SK-N-SH treated with all-trans-retinoic acid at 6 μM for 48 hours (cell line): ENCODE data around the gene SNHG17.

Experiments
- ATAC-seq: fragments of 200-7000 bp; cut with Tn5 transposase; 3 replicates; pipeline ENCODE4 v1.9.1; 2020; ENCODE audit warnings: mild to moderate bottlenecking, moderate library complexity
- BACH2 ChIP-seq: fragments of 250-450 bp; sonication (Bioruptor Pico); IDR thresholded peaks from 2 replicates; pipeline ENCODE4 v1.9.0; 2021; ENCODE audit warnings: mild to moderate bottlenecking, borderline replicate concordance
- CSDC2 ChIP-seq: fragments of 250-450 bp; sonication (Bioruptor Pico); IDR thresholded peaks from 2 replicates; pipeline ENCODE4 v1.5.0; 2020; ENCODE audit warnings: mild to moderate bottlenecking, moderate library complexity
- CSRNP3 ChIP-seq: fragments of 250-450 bp; sonication (Bioruptor Pico); IDR thresholded peaks from 2 replicates; pipeline ENCODE4 v1.5.1; 2021; ENCODE audit warnings: mild to moderate bottlenecking, moderate library complexity
- ESRRG ChIP-seq: fragments of 250-450 bp; sonication (Bioruptor Pico); IDR thresholded peaks from 2 replicates; pipeline ENCODE4 v1.6.1; 2021; ENCODE audit warnings: mild to moderate bottlenecking
- GLIS3 ChIP-seq: fragments of 250-450 bp; sonication (Bioruptor Pico); IDR thresholded peaks from 2 replicates; pipeline ENCODE4 v1.5.0; 2020; ENCODE audit warnings: mild to moderate bottlenecking, moderate library complexity
- ISL1 ChIP-seq: fragments of 250-450 bp; sonication (Bioruptor Pico); IDR thresholded peaks from 2 replicates; pipeline ENCODE4 v2.1.2; 2022; ENCODE audit warnings: mild to moderate bottlenecking, moderate library complexity
- OSR1 ChIP-seq: fragments of 250-450 bp; sonication (Bioruptor Pico); IDR thresholded peaks from 2 replicates; pipeline ENCODE4 v1.8.0; 2022; ENCODE audit warnings: moderate library complexity, mild to moderate bottlenecking, inconsistent platforms
- PATZ1 ChIP-seq: fragments of 250-450 bp; sonication (Bioruptor Pico); IDR thresholded peaks from 2 replicates; pipeline ENCODE4 v1.8.0; 2020; ENCODE audit warnings: mild to moderate bottlenecking, moderate library complexity, borderline replicate concordance
- RARB ChIP-seq: fragments of 250-450 bp; sonication (Bioruptor Pico); IDR thresholded peaks from 2 replicates; pipeline ENCODE4 v1.8.0; 2021; ENCODE audit warnings: mild to moderate bottlenecking, moderate library complexity
- SNAI2 ChIP-seq: fragments of 250-450 bp; sonication (Bioruptor Pico); IDR thresholded peaks from 2 replicates; pipeline ENCODE4 v1.5.0; 2020; ENCODE audit warnings: mild to moderate bottlenecking, moderate library complexity
- TCF4 ChIP-seq: fragments of 250-450 bp; sonication (Bioruptor Pico); IDR thresholded peaks from 2 replicates; pipeline ENCODE4 v1.8.0; 2021; ENCODE audit warnings: mild to moderate bottlenecking, moderate library complexity, borderline replicate concordance
- TOX ChIP-seq: fragments of 250-450 bp; sonication (Bioruptor Pico); IDR thresholded peaks from 2 replicates; pipeline ENCODE4 v1.8.0; 2021; ENCODE audit warnings: mild to moderate bottlenecking, moderate library complexity, borderline replicate concordance
- TSHZ2 ChIP-seq: fragments of 250-450 bp; sonication (Bioruptor Pico); IDR thresholded peaks from 2 replicates; pipeline ENCODE4 v1.5.0; 2020; ENCODE audit warnings: mild to moderate bottlenecking, moderate library complexity
- ZC3H10 ChIP-seq: fragments of 250-450 bp; sonication (Bioruptor Pico); IDR thresholded peaks from 2 replicates; pipeline ENCODE4 v1.5.1; 2021; ENCODE audit warnings: mild to moderate bottlenecking, moderate library complexity
- ZFP3 ChIP-seq: fragments of 250-450 bp; sonication (Bioruptor Pico); IDR thresholded peaks from 2 replicates; pipeline ENCODE4 v1.5.0; 2020; ENCODE audit warnings: mild to moderate bottlenecking, moderate library complexity
- ZFP30 ChIP-seq: fragments of 450-650 bp; formaldehyde crosslinking; IDR thresholded peaks from 2 replicates; pipeline ENCODE4 v1.5.0; 2022; ENCODE audit warnings: mild to moderate bottlenecking, moderate library complexity
- ZNF565 ChIP-seq: fragments of 450-650 bp; formaldehyde crosslinking; conservative IDR thresholded peaks from 2 replicates; pipeline ENCODE4 v1.5.0; 2020; ENCODE audit warnings: low read depth, mild to moderate bottlenecking, moderate library complexity
- ZNF70 ChIP-seq: fragments of 450-650 bp; formaldehyde crosslinking; IDR thresholded peaks from 2 replicates; pipeline ENCODE4 v1.5.0; 2020; ENCODE audit warnings: mild to moderate bottlenecking, moderate library complexity
- TF ChIP-seq, protein P1 (sequence below): fragments of 250-450 bp; sonication (Bioruptor Pico); IDR thresholded peaks from 2 replicates; pipeline ENCODE4 v1.8.0; 2021; ENCODE audit warnings: low read depth, mild to moderate bottlenecking, moderate library complexity, borderline replicate concordance
- TF ChIP-seq, protein P2 (sequence below): fragments of 250-450 bp; sonication (Bioruptor Pico); IDR thresholded peaks from 2 replicates; pipeline ENCODE4 v1.5.1; 2020; ENCODE audit warnings: low read depth, mild to moderate bottlenecking, moderate library complexity

SNHG17 gene

GRCh38 chr20:38446441-38447209, 11.5 kb upstream of the SNHG17 start:
- peak; percentile 96 for ATAC-seq
- TF ChIP-seq ZFP30 (CRISPR knock-in tag) (no peak; the same call in 1 of the 2 replicates), TSHZ2 (CRISPR knock-in tag) (0 out of 2 replicates have a peak, but pooled peaks have one; percentile 60), ESRRG (no peak)
- TF ChIP-seq, protein P1, sequence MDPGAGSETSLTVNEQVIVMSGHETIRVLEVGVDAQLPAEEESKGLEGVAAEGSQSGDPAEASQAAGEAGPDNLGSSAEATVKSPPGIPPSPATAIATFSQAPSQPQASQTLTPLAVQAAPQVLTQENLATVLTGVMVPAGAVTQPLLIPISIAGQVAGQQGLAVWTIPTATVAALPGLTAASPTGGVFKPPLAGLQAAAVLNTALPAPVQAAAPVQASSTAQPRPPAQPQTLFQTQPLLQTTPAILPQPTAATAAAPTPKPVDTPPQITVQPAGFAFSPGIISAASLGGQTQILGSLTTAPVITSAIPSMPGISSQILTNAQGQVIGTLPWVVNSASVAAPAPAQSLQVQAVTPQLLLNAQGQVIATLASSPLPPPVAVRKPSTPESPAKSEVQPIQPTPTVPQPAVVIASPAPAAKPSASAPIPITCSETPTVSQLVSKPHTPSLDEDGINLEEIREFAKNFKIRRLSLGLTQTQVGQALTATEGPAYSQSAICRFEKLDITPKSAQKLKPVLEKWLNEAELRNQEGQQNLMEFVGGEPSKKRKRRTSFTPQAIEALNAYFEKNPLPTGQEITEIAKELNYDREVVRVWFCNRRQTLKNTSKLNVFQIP (CRISPR knock-in tag) = 0 out of 2 replicates have a peak, but pooled peaks have one; percentile 69

GRCh38 chr20:38445901-38446425, 10.8 kb upstream of the SNHG17 start:
- TF ChIP-seq GLIS3 (CRISPR knock-in tag) = no peak
- no peak for TF ChIP-seq ZFP3 (CRISPR knock-in tag)
- no peak for TF ChIP-seq RARB
- TF ChIP-seq, protein P1 (CRISPR knock-in tag) = no peak
- TF ChIP-seq ISL1 (CRISPR knock-in tag) = no peak
- no peak for TF ChIP-seq CSRNP3 (CRISPR knock-in tag)
- TF ChIP-seq SNAI2 (CRISPR knock-in tag) = no peak
- TF ChIP-seq ESRRG = no peak
- TF ChIP-seq OSR1 = no peak
- no peak for TF ChIP-seq PATZ1 (CRISPR knock-in tag)
- TF ChIP-seq ZNF70 (CRISPR knock-in tag) = no peak
- TF ChIP-seq BACH2 (CRISPR knock-in tag) = no peak
- peak; percentile 3; the same call in 1 of the 3 replicates for ATAC-seq

DNA sequence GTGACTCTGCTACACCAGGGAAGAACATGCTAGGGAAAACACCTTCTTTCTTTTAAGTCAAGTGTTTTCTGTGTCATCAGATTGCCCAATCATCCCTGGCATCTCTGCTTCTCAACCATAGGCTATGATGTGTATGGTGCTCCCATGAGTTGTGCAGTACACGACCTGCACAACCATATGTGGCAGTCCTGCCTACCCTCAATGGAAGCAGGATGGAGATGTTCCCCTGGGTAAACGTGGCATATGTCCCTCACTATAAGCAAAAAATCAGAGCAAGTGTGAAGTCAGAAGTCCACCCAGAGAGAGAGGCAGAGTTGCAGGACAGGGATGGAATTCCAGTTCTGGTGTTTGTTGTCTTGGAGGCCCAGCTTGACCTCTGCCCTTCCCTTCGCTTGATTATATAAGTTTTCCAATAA, 10.3 kb upstream of the SNHG17 start:
- no peak for ATAC-seq
- TF ChIP-seq TCF4 (no peak), TOX (CRISPR knock-in tag) (no peak), ISL1 (CRISPR knock-in tag) (no peak), CSRNP3 (CRISPR knock-in tag) (no peak), CSDC2 (CRISPR knock-in tag) (no peak), ZC3H10 (CRISPR knock-in tag) (no peak), GLIS3 (CRISPR knock-in tag) (no peak), ZFP3 (CRISPR knock-in tag) (no peak), BACH2 (CRISPR knock-in tag) (no peak), ZNF565 (CRISPR knock-in tag) (no peak)
- TF ChIP-seq, protein P1 (CRISPR knock-in tag) = no peak
- TF ChIP-seq, protein P2, sequence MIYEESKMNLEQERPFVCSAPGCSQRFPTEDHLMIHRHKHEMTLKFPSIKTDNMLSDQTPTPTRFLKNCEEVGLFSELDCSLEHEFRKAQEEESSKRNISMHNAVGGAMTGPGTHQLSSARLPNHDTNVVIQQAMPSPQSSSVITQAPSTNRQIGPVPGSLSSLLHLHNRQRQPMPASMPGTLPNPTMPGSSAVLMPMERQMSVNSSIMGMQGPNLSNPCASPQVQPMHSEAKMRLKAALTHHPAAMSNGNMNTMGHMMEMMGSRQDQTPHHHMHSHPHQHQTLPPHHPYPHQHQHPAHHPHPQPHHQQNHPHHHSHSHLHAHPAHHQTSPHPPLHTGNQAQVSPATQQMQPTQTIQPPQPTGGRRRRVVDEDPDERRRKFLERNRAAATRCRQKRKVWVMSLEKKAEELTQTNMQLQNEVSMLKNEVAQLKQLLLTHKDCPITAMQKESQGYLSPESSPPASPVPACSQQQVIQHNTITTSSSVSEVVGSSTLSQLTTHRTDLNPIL = no peak
